HepG2 (cell line): ENCODE results near the gene CRLF2. TPM values are rescaled to one million over a fixed set of nuclear protein-coding genes. Genes with fewer than 3 reads are reported as not detected.

Experiments
- ARID3A ChIP-seq: IDR thresholded peaks from 2 replicates; pipeline ENCODE4 v1.6.1; 2012; ENCODE audit warnings: low read depth, low read length, improper control_type of control experiment
- ATF4 ChIP-seq, 2 experiments: fragments of 450-650 bp in 1 of 2; sonication (generic) in 1 of 2; formaldehyde crosslinking; IDR thresholded peaks; 2 replicates each; pipeline versions ENCODE4 v1.5.0 to v1.8.0; 2020 to 2022; ENCODE audit warnings: mild to moderate bottlenecking in 1 of 2, missing genetic modification reagents in 1 of 2
- BHLHE40 ChIP-seq: IDR thresholded peaks from 2 replicates; pipeline ENCODE4 v1.6.1; 2011; ENCODE audit warnings: low read length, improper control_type of control experiment
- CC2D1A ChIP-seq: sonication (generic); formaldehyde crosslinking; IDR thresholded peaks from 2 replicates; pipeline ENCODE4 v1.8.1; 2023; ENCODE audit warnings: mild to moderate bottlenecking, missing genetic modification reagents
- CHD2 ChIP-seq: IDR thresholded peaks from 2 replicates; pipeline ENCODE4 v1.6.1; 2011; ENCODE audit warnings: low read depth, low read length, improper control_type of control experiment
- CTCF ChIP-seq: sonication (generic); formaldehyde crosslinking; IDR thresholded peaks from 2 replicates; pipeline ENCODE4 v1.5.0; 2020; ENCODE audit warnings: mild to moderate bottlenecking, missing genetic modification reagents, moderate library complexity
- GZF1 ChIP-seq: sonication (generic); formaldehyde crosslinking; IDR thresholded peaks from 2 replicates; pipeline ENCODE4 v1.5.1; 2020; ENCODE audit warnings: mild to moderate bottlenecking, missing genetic modification reagents
- HOXA5 ChIP-seq: sonication (generic); formaldehyde crosslinking; IDR thresholded peaks from 2 replicates; pipeline ENCODE4 v1.4.0; 2020; ENCODE audit warnings: missing genetic modification reagents
- KAT7 ChIP-seq: IDR thresholded peaks from 2 replicates; pipeline ENCODE4 v1.6.1; 2018; ENCODE audit warnings: borderline replicate concordance, missing compliant biosample characterization
- KDM6A ChIP-seq: IDR thresholded peaks from 2 replicates; pipeline ENCODE4 v1.6.1; 2016; ENCODE audit warnings: low read depth
- MIXL1 ChIP-seq: IDR thresholded peaks from 2 replicates; pipeline ENCODE4 v1.6.1; 2016
- RAD21 ChIP-seq: fragments of 450-650 bp; formaldehyde crosslinking; IDR thresholded peaks from 2 replicates; pipeline ENCODE4 v1.5.0; 2020; ENCODE audit warnings: mild to moderate bottlenecking
- SCMH1 ChIP-seq: sonication (generic); formaldehyde crosslinking; IDR thresholded peaks from 2 replicates; pipeline ENCODE4 v1.9.0; 2021; ENCODE audit warnings: missing genetic modification reagents, mild to moderate bottlenecking, borderline replicate concordance
- TBX3 ChIP-seq: fragments of 450-650 bp; IDR thresholded peaks from 2 replicates; pipeline ENCODE4 v1.6.1; 2017; ENCODE audit warnings: antibody characterized with exemption, mild to moderate bottlenecking, inconsistent platforms, borderline replicate concordance
- THAP11 ChIP-seq: IDR thresholded peaks from 2 replicates; pipeline ENCODE4 v1.6.1; 2016; ENCODE audit warnings: missing biosample characterization, missing genetic modification reagents
- ZNF276 ChIP-seq: sonication (generic); formaldehyde crosslinking; IDR thresholded peaks from 2 replicates; pipeline ENCODE4 v1.4.0; 2020; ENCODE audit warnings: mild to moderate bottlenecking, low read depth, missing genetic modification reagents
- ZNF496 ChIP-seq: sonication (generic); formaldehyde crosslinking; IDR thresholded peaks from 2 replicates; pipeline ENCODE4 v1.8.1; 2023; ENCODE audit warnings: mild to moderate bottlenecking, moderate library complexity, missing genetic modification reagents; ENCODE audit not compliant: insufficient replicate concordance
- ZNF574 ChIP-seq: sonication (generic); formaldehyde crosslinking; IDR thresholded peaks from 2 replicates; pipeline ENCODE4 v1.4.0; 2020; ENCODE audit warnings: missing genetic modification reagents
- ZNF616 ChIP-seq: sonication (generic); formaldehyde crosslinking; IDR thresholded peaks from 2 replicates; pipeline ENCODE4 v1.5.0; 2020; ENCODE audit warnings: low read depth, mild to moderate bottlenecking, missing genetic modification reagents
- ZNF639 ChIP-seq: conservative IDR thresholded peaks from 2 replicates; pipeline ENCODE4 v1.6.1; 2018; ENCODE audit warnings: missing genetic modification reagents
- polyA plus RNA-seq, 8 experiments: library from polyadenylated mRNA; depleted of rRNA in 3 of 8; stranded (reverse) in 7 of 8; unstranded in 1 of 8; fragments of >200 nt; fragmentation: Illumina TruSeq in 4 of 8; extraction: Trizol in 4 of 8; gene quantifications; 2 replicates each; pipeline versions ENCODE4 v1.2.1 to v1.2.3, GENCODE V29; 2011 to 2016; ENCODE audit warnings: low read depth in 4 of 8, missing spikeins in 1 of 8, mixed read lengths in 1 of 8; ENCODE audit not compliant: insufficient read depth in 1 of 8
- total RNA-seq, 5 experiments: library from RNA; depleted of rRNA; stranded (reverse); fragments of >200 nt; fragmentation: Illumina TruSeq; extraction: Trizol; gene quantifications; 2 replicates each; pipeline ENCODE4 v1.2.3, GENCODE V29; 2016; ENCODE audit warnings: low read depth in 1 of 5

Gene CRLF2
- total and polyA plus RNA-seq, 2 of the 13 experiments (the other 11 are each of a cell fraction or from before 2014, with no cell fraction given), result not detected

GRCh38 chrX:1246816-1247215 lies 34.4 kb upstream of the CRLF2 start (continued):
- TF ChIP-seq ZNF276 (CRISPR knock-in tag) (no peak), KDM6A (no peak), KAT7 (CRISPR knock-in tag) (no peak), CC2D1A (CRISPR knock-in tag) (no peak), THAP11 (no peak), ATF4 (CRISPR knock-in tag; IDR thresholded peaks at IDR 0.05) (0 out of 4 replicates have a peak, but pooled peaks of 1 of the 2 experiments have one; percentile 24), BHLHE40 (no peak), ZNF639 (CRISPR knock-in tag) (no peak), TBX3 (no peak), RAD21 (CRISPR knock-in tag) (peak; percentile 67), ZNF496 (CRISPR knock-in tag) (no peak), GZF1 (peak; percentile 100), CHD2 (no peak), ZNF616 (CRISPR knock-in tag) (no peak), HOXA5 (CRISPR knock-in tag) (no peak), CTCF (CRISPR knock-in tag) (peak; percentile 80), ZNF574 (CRISPR knock-in tag) (0 out of 2 replicates have a peak, but pooled peaks have one; percentile 34), ARID3A (peak; percentile 99), MIXL1 (CRISPR knock-in tag) (no peak), SCMH1 (CRISPR knock-in tag) (no peak)
